HG03457 (cell line): ENCODE data around the gene FEZF1.

Experiments used
- ATAC-seq: cut with Tn5 transposase; IDR thresholded peaks from one replicate; pipeline ENCODE4 v1.9.1; 2021; ENCODE audit warnings: moderate number of reproducible peaks; ENCODE audit not compliant: unreplicated experiment

FEZF1 gene

GRCh38 chr7:122304319-122304975 lies at the start of gene FEZF1:
Gene FEZF1 (minus strand): TSS chr7:122304750. CDS start chr7:122304437, 313 bp downstream.
- no peak for ATAC-seq

- ATAC-seq: no peak
These were observed 47.9 kb upstream of the FEZF1 start for GRCh38 chr7:122352454-122352853.

GRCh38 chr7:122350701-122351100 lies 46.2 kb upstream of the FEZF1 start:
- no peak for ATAC-seq

GRCh38 chr7:122344303-122344620 lies 39.7 kb upstream of the FEZF1 start:
- ATAC-seq: no peak

GRCh38 chr7:122343601-122344302 lies 39.2 kb upstream of the FEZF1 start:
- ATAC-seq: no peak

GRCh38 chr7:122340427-122340826 lies 35.9 kb upstream of the FEZF1 start:
- no peak for ATAC-seq

GRCh38 chr7:122339145-122339904 lies 34.8 kb upstream of the FEZF1 start:
- ATAC-seq: no peak

- ATAC-seq: no peak
These were observed 32.5 kb upstream of the FEZF1 start for GRCh38 chr7:122337011-122337410.

- ATAC-seq: no peak
These were observed 24.7 kb upstream of the FEZF1 start for GRCh38 chr7:122329145-122329802.

- ATAC-seq: no peak
These were observed 23.4 kb upstream of the FEZF1 start for GRCh38 chr7:122327969-122328368.

GRCh38 chr7:122316467-122317388 lies 12.2 kb upstream of the FEZF1 start:
- no peak for ATAC-seq

GRCh38 chr7:122315507-122316466 lies 11.2 kb upstream of the FEZF1 start:
- ATAC-seq: no peak

GRCh38 chr7:122314284-122314683 lies 9.7 kb upstream of the FEZF1 start:
- ATAC-seq: no peak

- no peak for ATAC-seq
These were observed 8.2 kb upstream of the FEZF1 start for GRCh38 chr7:122312789-122313188.

GRCh38 chr7:122311734-122312450 lies 7.3 kb upstream of the FEZF1 start:
- no peak for ATAC-seq

GRCh38 chr7:122311050-122311700 lies 6.6 kb upstream of the FEZF1 start:
- no peak for ATAC-seq

GRCh38 chr7:122310119-122311021 lies 5.8 kb upstream of the FEZF1 start:
- no peak for ATAC-seq
